Progenitor cell of endocrine pancreas (in vitro differentiated cells): ENCODE results near the gene CRIP2. TPM values are rescaled to one million over a fixed set of nuclear protein-coding genes. Genes with fewer than 3 reads are reported as not detected.

ENCODE experiments used
- DNase-seq: peaks from one replicate; pipeline ENCODE4 v3.0.0; 2021; ENCODE audit warnings: low spot score; ENCODE audit not compliant: unreplicated experiment
- H3K27ac Mint-ChIP-seq: 2 replicates; pipeline ENCODE4 v1.8.0; 2021; ENCODE audit warnings: mild to moderate bottlenecking, moderate library complexity, mixed read lengths
- H3K27me3 Mint-ChIP-seq: 2 replicates; pipeline ENCODE4 v1.8.0; 2021; ENCODE audit warnings: mixed read lengths
- H3K36me3 Mint-ChIP-seq: 2 replicates; pipeline ENCODE4 v1.8.0; 2022; ENCODE audit warnings: mixed read lengths; ENCODE audit not compliant: insufficient read depth
- H3K4me1 Mint-ChIP-seq: 2 replicates; pipeline ENCODE4 v1.8.0; 2021; ENCODE audit warnings: low read depth, mixed read lengths
- H3K4me3 Mint-ChIP-seq: 2 replicates; pipeline ENCODE4 v1.8.0; 2021; ENCODE audit warnings: low read depth, mild to moderate bottlenecking, moderate library complexity, mixed read lengths
- H3K9me3 Mint-ChIP-seq: 2 replicates; pipeline ENCODE4 v1.8.0; 2021; ENCODE audit warnings: low read depth, mixed read lengths
- total RNA-seq: library from RNA; stranded (reverse); gene quantifications from 2 replicates; pipeline ENCODE4 v1.2.1, GENCODE V29; 2021
- TF ChIP-seq, protein P1 (sequence below): fragments of 200-600 bp; sonication (generic); IDR thresholded peaks from one replicate; pipeline ENCODE4 v1.5.0; 2021; ENCODE audit warnings: antibody characterized with exemption, mild to moderate bottlenecking; ENCODE audit not compliant: unreplicated experiment

The CRIP2 gene
- total RNA-seq, 1 donor from 2014 or later, result 19.6 TPM

DNA sequence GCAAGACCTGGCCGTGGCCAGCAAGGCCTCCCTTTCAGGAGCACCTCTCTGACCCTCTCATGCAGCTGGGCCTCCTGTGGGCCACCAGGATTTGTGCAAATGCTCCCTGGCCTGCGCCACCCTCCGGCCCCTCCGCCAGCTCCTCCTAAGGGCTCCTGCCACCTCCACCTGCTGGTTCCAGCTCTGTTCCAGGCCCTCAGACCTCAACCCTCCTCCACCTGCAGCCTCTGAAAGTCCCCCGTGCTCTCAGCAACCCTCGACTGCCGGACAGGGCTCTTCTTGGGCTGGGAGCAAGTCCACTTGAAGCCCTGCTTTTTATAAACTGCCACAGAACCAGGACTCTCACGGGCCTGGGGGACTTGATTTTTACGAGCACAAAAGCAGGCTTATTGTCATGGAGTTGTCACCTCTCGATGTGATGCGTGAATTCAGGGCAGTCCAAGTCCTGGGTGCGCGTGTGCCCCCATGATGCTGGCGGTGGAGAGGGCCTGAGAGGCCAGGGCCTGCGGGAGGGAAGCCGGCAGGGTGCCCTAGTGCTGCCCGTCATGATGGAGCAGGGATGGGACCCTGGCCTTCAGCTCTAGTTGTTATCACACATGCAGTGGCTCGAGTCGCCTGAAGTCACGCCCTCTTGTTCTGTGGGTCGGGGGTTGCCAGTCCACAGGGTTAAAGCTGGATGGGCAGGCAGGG is 25.6 kb downstream of the CRIP2 start:
- Mint-ChIP-seq H3K27ac (no peak overlapping the region), H3K4me1 (no peaks in the 10 kb centered on the region), H3K36me3 (no peaks in the 10 kb centered on the region), H3K9me3 (no peaks in the 10 kb centered on the region), H3K27me3 (peaks cover 3% of the 10 kb centered on the region), H3K4me3 (no peak overlapping the region)
- DNase-seq, result no peak
- TF ChIP-seq, protein P1, sequence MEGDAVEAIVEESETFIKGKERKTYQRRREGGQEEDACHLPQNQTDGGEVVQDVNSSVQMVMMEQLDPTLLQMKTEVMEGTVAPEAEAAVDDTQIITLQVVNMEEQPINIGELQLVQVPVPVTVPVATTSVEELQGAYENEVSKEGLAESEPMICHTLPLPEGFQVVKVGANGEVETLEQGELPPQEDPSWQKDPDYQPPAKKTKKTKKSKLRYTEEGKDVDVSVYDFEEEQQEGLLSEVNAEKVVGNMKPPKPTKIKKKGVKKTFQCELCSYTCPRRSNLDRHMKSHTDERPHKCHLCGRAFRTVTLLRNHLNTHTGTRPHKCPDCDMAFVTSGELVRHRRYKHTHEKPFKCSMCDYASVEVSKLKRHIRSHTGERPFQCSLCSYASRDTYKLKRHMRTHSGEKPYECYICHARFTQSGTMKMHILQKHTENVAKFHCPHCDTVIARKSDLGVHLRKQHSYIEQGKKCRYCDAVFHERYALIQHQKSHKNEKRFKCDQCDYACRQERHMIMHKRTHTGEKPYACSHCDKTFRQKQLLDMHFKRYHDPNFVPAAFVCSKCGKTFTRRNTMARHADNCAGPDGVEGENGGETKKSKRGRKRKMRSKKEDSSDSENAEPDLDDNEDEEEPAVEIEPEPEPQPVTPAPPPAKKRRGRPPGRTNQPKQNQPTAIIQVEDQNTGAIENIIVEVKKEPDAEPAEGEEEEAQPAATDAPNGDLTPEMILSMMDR, result no peak

- Mint-ChIP-seq H3K4me1 (no peaks in the 10 kb centered on the region), H3K36me3 (no peaks in the 10 kb centered on the region), H3K27me3 (peaks cover 3% of the 10 kb centered on the region), H3K9me3 (no peaks in the 10 kb centered on the region), H3K27ac (no peak overlapping the region), H3K4me3 (no peak overlapping the region)
- no peak for DNase-seq
- TF ChIP-seq, protein P1, result no peak
These were observed 26.1 kb downstream of the CRIP2 start for GRCh38 chr14:105500726-105501101.

DNA sequence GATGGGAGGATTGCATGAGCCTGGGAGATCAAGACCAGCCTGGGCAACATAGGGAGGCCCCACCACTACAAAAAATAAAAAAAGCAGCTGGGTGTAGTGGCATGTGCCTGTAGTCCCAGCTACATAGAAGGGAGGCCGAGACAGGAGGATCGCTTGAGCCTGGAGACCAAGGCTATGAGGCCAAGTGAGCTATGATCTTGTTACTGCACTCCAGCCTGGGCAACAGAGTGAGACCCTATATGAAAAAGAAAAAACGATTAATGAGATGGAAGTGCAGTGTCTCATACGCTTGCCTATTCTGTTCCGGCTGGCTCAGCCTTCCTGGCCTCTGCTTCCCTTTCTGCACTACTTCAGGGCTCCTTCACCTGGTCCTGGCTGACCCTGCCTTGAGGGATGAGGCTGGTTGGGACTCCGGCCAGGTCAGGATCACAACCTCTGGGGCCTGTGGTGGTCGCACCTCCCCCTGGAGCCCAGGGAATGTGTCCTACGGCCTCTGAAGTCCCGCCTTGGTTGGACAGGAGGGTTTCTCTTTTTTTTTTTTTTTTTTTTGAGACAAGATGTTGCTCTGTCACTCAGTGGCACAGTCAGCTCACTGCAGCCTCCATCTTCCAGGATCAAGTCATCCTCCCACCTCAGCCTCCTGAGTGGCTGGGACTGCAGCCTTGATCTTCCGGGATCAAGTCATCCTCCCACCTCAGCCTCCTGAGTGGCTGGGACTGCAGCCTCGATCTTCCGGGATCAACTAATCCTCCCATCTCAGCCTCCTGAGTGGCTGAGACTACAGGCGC is 27.1 kb downstream of the CRIP2 start:
- no peak overlapping the region for H3K4me3 Mint-ChIP-seq
- H3K9me3 Mint-ChIP-seq, result no peaks in the 10 kb centered on the region
- H3K27ac Mint-ChIP-seq, result no peak overlapping the region
- H3K36me3 Mint-ChIP-seq, result no peaks in the 10 kb centered on the region
- H3K27me3 Mint-ChIP-seq, result peaks cover 3% of the 10 kb centered on the region
- TF ChIP-seq, protein P1, result no peak
- H3K4me1 Mint-ChIP-seq, result no peaks in the 10 kb centered on the region
- no peak for DNase-seq

DNA sequence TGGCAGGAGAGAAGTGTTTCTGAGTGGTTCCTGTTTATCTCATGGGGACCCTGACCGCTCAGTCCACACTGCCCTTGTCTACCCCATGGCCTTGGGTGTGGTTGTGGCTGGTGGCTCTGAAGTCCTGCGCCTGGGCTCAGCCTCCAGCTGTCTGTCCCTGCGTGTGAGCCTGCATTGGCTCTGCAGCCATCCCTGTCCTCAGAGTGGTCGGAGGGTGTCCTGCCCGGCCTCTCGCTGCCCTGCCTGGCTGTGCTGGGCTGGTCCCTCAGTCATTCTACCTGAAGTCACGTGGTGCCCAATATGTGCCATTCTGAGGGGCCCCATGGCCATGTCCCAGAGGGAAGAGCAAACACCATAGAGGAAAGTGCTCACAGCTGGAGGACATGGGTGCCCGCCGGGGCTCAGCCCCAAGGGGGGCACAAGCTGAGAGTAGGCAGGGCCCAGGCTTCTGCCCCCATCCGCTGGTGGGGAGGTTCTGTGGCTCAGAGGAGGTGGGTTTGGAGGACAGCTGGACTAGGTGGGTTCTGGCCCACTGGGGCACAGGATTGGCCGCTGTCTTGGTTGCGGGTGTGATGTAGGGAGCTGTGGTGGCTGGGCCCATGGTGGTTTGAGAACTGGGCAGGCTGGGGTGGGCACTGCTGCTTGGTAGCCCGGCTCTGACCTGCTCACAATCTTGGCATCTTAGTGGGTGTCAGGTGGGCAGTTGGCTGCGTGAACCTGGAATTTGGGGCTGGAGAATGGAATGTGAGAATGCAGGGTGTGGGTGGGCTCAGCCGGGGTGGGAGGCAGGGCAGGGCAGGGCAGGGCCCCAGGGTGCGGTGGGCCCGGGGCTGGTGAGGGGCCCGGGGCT is 28.1 kb downstream of the CRIP2 start:
- Mint-ChIP-seq H3K9me3 (no peaks in the 10 kb centered on the region), H3K27ac (no peak overlapping the region), H3K27me3 (peaks cover 6% of the 10 kb centered on the region), H3K36me3 (no peaks in the 10 kb centered on the region), H3K4me3 (no peak overlapping the region), H3K4me1 (no peaks in the 10 kb centered on the region)
- TF ChIP-seq, protein P1, result no peak
- DNase-seq, result no peak

GRCh38 chr14:105503296-105503640 is 28.6 kb downstream of the CRIP2 start:
- H3K27ac Mint-ChIP-seq, result no peak overlapping the region
- no peaks in the 10 kb centered on the region for H3K36me3 Mint-ChIP-seq
- H3K9me3 Mint-ChIP-seq, result no peaks in the 10 kb centered on the region
- no peaks in the 10 kb centered on the region for H3K4me1 Mint-ChIP-seq
- H3K4me3 Mint-ChIP-seq, result no peak overlapping the region
- no peak for DNase-seq
- TF ChIP-seq, protein P1, result no peak
- H3K27me3 Mint-ChIP-seq, result peaks cover 11% of the 10 kb centered on the region
